Endothelial cell of umbilical vein (primary cell): Measurements from ENCODE around the gene SEMA3E. TPM values are rescaled to one million over a fixed set of nuclear protein-coding genes. Genes with fewer than 3 reads are reported as not detected.

Experiments used
- BruUV-seq: library from RNA; stranded (reverse); fragments of 400-500 nt; replicated peaks from 2 replicates; lab custom pipeline; 2021; lab: Mats Ljungman, UMichigan
- CTCF ChIA-PET: fragments of 300-600, 350-600 bp; sonication (Branson Sonifier 250); formaldehyde crosslinking; loops from one replicate; lab custom pipeline; 2021; ENCODE audit warnings: antibody characterized with exemption, inconsistent platforms; lab: Charles Lee
- POLR2A ChIA-PET: fragments of 300-600, 350-600 bp; sonication (Branson Sonifier 250); formaldehyde crosslinking; loops from one replicate; lab custom pipeline; 2021; ENCODE audit warnings: antibody characterized with exemption, inconsistent platforms; lab: Charles Lee
- DNase-seq: peaks from one replicate; pipeline ENCODE4 v3.0.0-alpha.2; 2011; ENCODE audit warnings: low read depth, low spot score
- FAIRE-seq: peaks from 2 replicates; lab custom pipeline; 2011; peaks lifted over from hg19 to GRCh38; lab: Jason Lieb, UNC
- H2AFZ ChIP-seq: 2 replicates; pipeline ENCODE4 v1.6.0; 2012; ENCODE audit warnings: low read depth, low read length, control low read depth, inconsistent platforms
- H3K27ac ChIP-seq: 2 replicates; pipeline ENCODE4 v1.5.1; 2011; ENCODE audit warnings: low read depth, mild to moderate bottlenecking, control low read depth, low read length, moderate library complexity; ENCODE audit not compliant: insufficient read depth
- H3K27me3 ChIP-seq, 2 experiments: 2 replicates each; pipeline versions ENCODE4 v1.6.0 to v1.6.1; 2011; ENCODE audit warnings: low read length in 2 of 2, mixed read lengths in 1 of 2; ENCODE audit not compliant: control insufficient read depth in 2 of 2, insufficient read depth in 2 of 2
- H3K36me3 ChIP-seq, 2 experiments: 2 replicates in 1 of 2; 3 replicates in 1 of 2; pipeline ENCODE4 v1.5.1; 2011; ENCODE audit warnings: low read length in 2 of 2, mild to moderate bottlenecking in 1 of 2, moderate library complexity in 1 of 2; ENCODE audit not compliant: control insufficient read depth in 2 of 2, insufficient read depth in 2 of 2; ENCODE audit errors: extremely low read depth in 1 of 2
- H3K4me1 ChIP-seq: 3 replicates; pipeline ENCODE4 v1.5.1; 2011; ENCODE audit warnings: mild to moderate bottlenecking, low read length; ENCODE audit not compliant: control insufficient read depth, insufficient read depth; ENCODE audit errors: extremely low read depth
- H3K4me2 ChIP-seq: 2 replicates; pipeline ENCODE4 v1.6.1; 2011; ENCODE audit warnings: low read length, control low read depth, mixed read lengths; ENCODE audit not compliant: insufficient read depth
- H3K4me3 ChIP-seq, 3 experiments: fragments of 200-600 bp in 1 of 3; sonication (generic), shearing (Covaris generic) in 1 of 3; replicated peaks in 1 of 3; 2 replicates each; pipeline ENCODE4 v1.5.1; 2011 to 2016; ENCODE audit warnings: control low read depth in 3 of 3, low read length in 3 of 3, mild to moderate bottlenecking in 2 of 3, inconsistent platforms in 1 of 3, low read depth in 1 of 3, moderate library complexity in 1 of 3; ENCODE audit not compliant: insufficient read depth in 1 of 3
- H3K79me2 ChIP-seq: 2 replicates; pipeline ENCODE4 v1.6.0; 2012; ENCODE audit warnings: low read length, inconsistent platforms; ENCODE audit not compliant: control insufficient read depth, insufficient read depth
- H3K9ac ChIP-seq: replicated peaks from 2 replicates; pipeline ENCODE3; 2011; ENCODE audit warnings: low read length, control low read depth; ENCODE audit not compliant: insufficient read depth; ENCODE audit errors: extremely low read depth
- H3K9me1 ChIP-seq: replicated peaks from 3 replicates; pipeline ENCODE4 v1.6.0; 2011; ENCODE audit warnings: mild to moderate bottlenecking, low read length; ENCODE audit not compliant: control insufficient read depth, insufficient read depth; ENCODE audit errors: extremely low read depth
- H3K9me3 ChIP-seq: replicated peaks from 2 replicates; pipeline ENCODE4 v1.5.1; 2012; ENCODE audit warnings: low read length, inconsistent platforms; ENCODE audit not compliant: control insufficient read depth, insufficient read depth
- H4K20me1 ChIP-seq: replicated peaks from 2 replicates; pipeline ENCODE3; 2011; ENCODE audit warnings: mild to moderate bottlenecking, low read length; ENCODE audit not compliant: control insufficient read depth, insufficient read depth; ENCODE audit errors: extremely low read depth
- CTCF ChIP-seq, 2 donors: IDR thresholded peaks; 1 replicate in 1 of 2; 2 replicates in 1 of 2; pipeline ENCODE4 v1.5.1; 2011; ENCODE audit warnings: low read length in 2 of 2, mild to moderate bottlenecking in 2 of 2, moderate library complexity in 2 of 2, control low read depth in 1 of 2, inconsistent platforms in 1 of 2, low read depth in 1 of 2; ENCODE audit not compliant: insufficient read depth in 1 of 2; ENCODE audit errors: extremely low read depth in 1 of 2
- EZH2 ChIP-seq: IDR thresholded peaks from 2 replicates; pipeline ENCODE4 v1.6.1; 2012; ENCODE audit warnings: borderline replicate concordance, low read depth, mild to moderate bottlenecking, moderate library complexity, low read length, inconsistent platforms; ENCODE audit not compliant: severe bottlenecking
- FOS ChIP-seq: IDR thresholded peaks from 2 replicates; pipeline ENCODE4 v1.6.1; 2011; ENCODE audit warnings: mild to moderate bottlenecking, low read length, moderate library complexity, borderline replicate concordance; ENCODE audit not compliant: insufficient read depth
- GATA2 ChIP-seq: IDR thresholded peaks from 2 replicates; pipeline ENCODE4 v1.7.0; 2011; ENCODE audit warnings: low read depth, mild to moderate bottlenecking, moderate library complexity, mixed read lengths, low read length; ENCODE audit not compliant: insufficient read length, insufficient read depth
- JUN ChIP-seq: IDR thresholded peaks from 2 replicates; pipeline ENCODE4 v1.6.1; 2011; ENCODE audit warnings: borderline replicate concordance, low read depth; ENCODE audit not compliant: insufficient read length, insufficient read depth
- MYC ChIP-seq: IDR thresholded peaks from one replicate; pipeline ENCODE4 v1.6.1; 2011; ENCODE audit warnings: mild to moderate bottlenecking, low read depth, low read length
- POLR2A ChIP-seq: IDR thresholded peaks from 2 replicates; pipeline ENCODE4 v1.6.1; 2012; ENCODE audit warnings: low read depth, mild to moderate bottlenecking, control low read depth, low read length
- POLR2AphosphoS5 ChIP-seq: IDR thresholded peaks from 2 replicates; pipeline ENCODE4 v1.6.1; 2012; ENCODE audit warnings: low read depth, mild to moderate bottlenecking, control low read depth, low read length, moderate library complexity; ENCODE audit not compliant: insufficient read depth
- dilution Hi-C: fragments of 300-500 bp; cut with MboI; formaldehyde crosslinking; loops from one replicate; pipeline ENCODE4 v1.15.0; 2019; ENCODE audit warnings: low sequenced_read_pairs; ENCODE audit not compliant: extremely low pct_ligation_motif_present
- intact Hi-C: fragments of 100-400 bp; cut with micrococcal nuclease; formaldehyde crosslinking; loops from one replicate; pipeline ENCODE4 v1.10.0; 2022
- polyA plus RNA-seq, 4 experiments: library from polyadenylated mRNA; depleted of rRNA in 3 of 4; stranded (reverse) in 3 of 4; unstranded in 1 of 4; fragments of >200 nt; gene quantifications; 2 replicates each; pipeline versions ENCODE4 v1.2.1 to v1.2.3, GENCODE V29; 2011 to 2012; ENCODE audit warnings: missing spikeins in 1 of 4
- total RNA-seq: library from RNA; stranded (reverse); gene quantifications from 2 replicates; pipeline ENCODE4 v1.2.3, GENCODE V29; 2021
- TF ChIP-seq, protein P1 (sequence below): IDR thresholded peaks from 2 replicates; pipeline ENCODE4 v1.6.1; 2011; ENCODE audit not compliant: insufficient read depth, insufficient read length

Gene SEMA3E
- total and polyA plus RNA-seq, 2 donors (not counting 3 experiments of a cell fraction or from before 2014, with no cell fraction given) = not detected

DNA sequence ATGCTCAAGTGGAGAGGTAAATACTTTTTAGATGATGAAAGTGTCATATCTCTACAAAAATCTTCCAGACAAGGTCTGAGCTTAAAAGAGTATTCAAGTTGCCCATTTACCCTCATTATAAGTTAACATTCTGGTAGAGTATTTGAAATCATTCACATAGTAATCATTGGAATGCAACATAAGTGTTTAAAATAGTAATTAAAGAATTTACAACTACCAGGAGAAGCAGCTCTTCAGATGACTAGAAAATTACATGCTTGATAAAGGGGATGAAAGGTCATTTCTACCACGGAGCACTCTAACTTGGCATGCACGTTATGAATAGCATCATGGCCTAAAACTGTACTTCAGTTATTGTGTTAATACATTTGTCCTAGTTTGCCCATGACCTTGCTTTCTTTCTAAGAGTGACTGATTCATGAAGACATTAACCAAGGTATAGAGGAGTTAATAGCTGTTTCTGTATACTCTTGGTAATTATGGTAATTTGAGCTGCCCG is 120.0 kb downstream of the SEMA3E start:
- CTCF ChIA-PET = no interaction called here
- no TSS peak for BruUV-seq

More for the DNA sequence above, 120.0 kb downstream of the SEMA3E start:
- no peaks in the 10 kb centered on the region for H3K9me3 ChIP-seq
- TF ChIP-seq GATA2 = no peak
- no peak for TF ChIP-seq JUN
- TF ChIP-seq, protein P1, sequence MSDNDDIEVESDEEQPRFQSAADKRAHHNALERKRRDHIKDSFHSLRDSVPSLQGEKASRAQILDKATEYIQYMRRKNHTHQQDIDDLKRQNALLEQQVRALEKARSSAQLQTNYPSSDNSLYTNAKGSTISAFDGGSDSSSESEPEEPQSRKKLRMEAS = no peak
- TF ChIP-seq POLR2AphosphoS5 = no peak
- TF ChIP-seq CTCF (IDR thresholded peaks at IDR 0.05; ENCODE audit: extremely low read depth in 1 of 2, insufficient read depth in 1 of 2, low read depth in 1 of 2, low read length in 2 of 2) = no peak
- TF ChIP-seq FOS = no peak
- no peak for TF ChIP-seq MYC
- no peak for TF ChIP-seq EZH2
- TF ChIP-seq POLR2A = no peak
- no peak overlapping the region for H3K27ac ChIP-seq
- no peaks in the 10 kb centered on the region for H3K4me1 ChIP-seq
- FAIRE-seq = no peak
- no peaks in the 10 kb centered on the region for H4K20me1 ChIP-seq
- no peak overlapping the region for H2AFZ ChIP-seq
- POLR2A ChIA-PET = no interaction called here
- H3K36me3 ChIP-seq = no peaks in the 10 kb centered on the region
- dilution Hi-C loops (no loop called here), intact Hi-C loops (no loop called here)
- peaks cover 0 to 2% of the 10 kb centered on the region in 2 experiments for H3K27me3 ChIP-seq
- no peak for DNase-seq
- H3K9me1 ChIP-seq = no peaks in the 10 kb centered on the region
- no peaks in the 10 kb centered on the region for H3K79me2 ChIP-seq
- H3K4me3 ChIP-seq = no peak overlapping the region
- no peak overlapping the region for H3K9ac ChIP-seq
- H3K4me2 ChIP-seq = no peak overlapping the region
